ENCODE data around the gene DCTPP1.

DNA sequence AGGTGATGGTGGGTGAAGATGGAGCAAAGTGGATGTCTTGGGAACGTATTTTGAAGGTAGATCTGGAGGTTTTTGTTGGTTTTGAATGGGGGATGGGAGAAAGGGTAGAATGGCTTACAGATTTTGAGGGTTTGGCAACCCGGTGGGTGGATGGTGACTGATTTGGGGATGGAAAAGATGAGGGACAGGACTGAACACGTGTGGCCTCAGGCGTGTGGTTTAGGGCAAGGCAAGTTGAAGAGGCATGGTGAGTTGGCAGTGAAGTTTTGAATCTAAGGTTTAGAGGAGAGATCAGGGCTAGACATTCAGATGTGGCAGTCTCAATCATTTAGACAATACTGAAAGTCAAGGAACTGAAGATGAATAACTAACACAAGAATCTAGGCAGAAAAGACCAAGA lies 5.0 kb upstream of the DCTPP1 start:
- TF ChIP-seq, protein P1, sequence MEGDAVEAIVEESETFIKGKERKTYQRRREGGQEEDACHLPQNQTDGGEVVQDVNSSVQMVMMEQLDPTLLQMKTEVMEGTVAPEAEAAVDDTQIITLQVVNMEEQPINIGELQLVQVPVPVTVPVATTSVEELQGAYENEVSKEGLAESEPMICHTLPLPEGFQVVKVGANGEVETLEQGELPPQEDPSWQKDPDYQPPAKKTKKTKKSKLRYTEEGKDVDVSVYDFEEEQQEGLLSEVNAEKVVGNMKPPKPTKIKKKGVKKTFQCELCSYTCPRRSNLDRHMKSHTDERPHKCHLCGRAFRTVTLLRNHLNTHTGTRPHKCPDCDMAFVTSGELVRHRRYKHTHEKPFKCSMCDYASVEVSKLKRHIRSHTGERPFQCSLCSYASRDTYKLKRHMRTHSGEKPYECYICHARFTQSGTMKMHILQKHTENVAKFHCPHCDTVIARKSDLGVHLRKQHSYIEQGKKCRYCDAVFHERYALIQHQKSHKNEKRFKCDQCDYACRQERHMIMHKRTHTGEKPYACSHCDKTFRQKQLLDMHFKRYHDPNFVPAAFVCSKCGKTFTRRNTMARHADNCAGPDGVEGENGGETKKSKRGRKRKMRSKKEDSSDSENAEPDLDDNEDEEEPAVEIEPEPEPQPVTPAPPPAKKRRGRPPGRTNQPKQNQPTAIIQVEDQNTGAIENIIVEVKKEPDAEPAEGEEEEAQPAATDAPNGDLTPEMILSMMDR (conservative IDR thresholded peaks at IDR 0.05): no peak
- no peak for TF ChIP-seq EZH2 (IDR thresholded peaks at IDR 0.05; ENCODE audit: low read depth)

All from PC-9 (cell line).